PC-9 (cell line): ENCODE results near the gene JCHAIN. TPM values are rescaled to one million over a fixed set of nuclear protein-coding genes. Genes with fewer than 3 reads are reported as not detected.

Source experiments
- BruUV-seq: library from RNA; stranded (reverse); fragments of 400-500 nt; replicated peaks from 2 replicates; lab custom pipeline; 2021; lab: Mats Ljungman, UMichigan
- CTCF ChIA-PET: fragments of 300-600 bp; sonication (Branson Sonifier 250); formaldehyde crosslinking; loops from one replicate; lab custom pipeline; 2022; ENCODE audit warnings: antibody characterized with exemption; lab: Charles Lee
- POLR2A ChIA-PET: fragments of 300-600 bp; sonication (Branson Sonifier 250); formaldehyde crosslinking; loops from one replicate; lab custom pipeline; 2022; ENCODE audit warnings: antibody characterized with exemption; ENCODE audit not compliant: unreplicated experiment; lab: Charles Lee
- DNase-seq, 2 experiments: peaks; one replicate each; pipeline versions ENCODE4 v3.0.0 to v3.0.0-alpha.2; 2015 to 2022; ENCODE audit warnings: mixed read lengths in 1 of 2
- H2AFZ ChIP-seq: fragments of 200-600 bp; sonication (generic); 2 replicates; pipeline ENCODE4 v1.8.1; 2017; ENCODE audit warnings: antibody characterized with exemption
- H3F3A ChIP-seq: fragments of 200-600 bp; sonication (generic); 2 replicates; pipeline ENCODE4 v1.8.1; 2017; ENCODE audit warnings: antibody characterized with exemption, mild to moderate bottlenecking, low read depth; ENCODE audit not compliant: insufficient read depth
- H3K27ac ChIP-seq: fragments of 200-600 bp; sonication (generic); 2 replicates; pipeline ENCODE4 v1.6.1; 2016; ENCODE audit warnings: mixed run types
- H3K27me3 ChIP-seq: fragments of 200-600 bp; sonication (generic); 2 replicates; pipeline ENCODE4 v1.6.1; 2016; ENCODE audit warnings: low read depth, mixed run types; ENCODE audit not compliant: insufficient read depth
- H3K36me3 ChIP-seq: fragments of 200-600 bp; sonication (generic); 2 replicates; pipeline ENCODE4 v1.6.1; 2016; ENCODE audit warnings: low read depth, mixed run types
- H3K4me1 ChIP-seq: fragments of 200-600 bp; sonication (generic); replicated peaks from 2 replicates; pipeline ENCODE4 v1.6.1; 2016; ENCODE audit warnings: mixed run types; ENCODE audit not compliant: insufficient read depth
- H3K4me2 ChIP-seq: fragments of 200-600 bp; sonication (generic); 2 replicates; pipeline ENCODE4 v1.6.1; 2017; ENCODE audit warnings: mixed run types
- H3K4me3 ChIP-seq: fragments of 200-600 bp; sonication (generic); 2 replicates; pipeline ENCODE4 v1.6.1; 2016; ENCODE audit warnings: mixed run types
- H3K79me2 ChIP-seq: fragments of 200-600 bp; sonication (generic); 2 replicates; pipeline ENCODE4 v1.6.1; 2017; ENCODE audit warnings: low read depth, mixed run types
- H3K9me2 ChIP-seq: fragments of 200-600 bp; sonication (generic); 2 replicates; pipeline ENCODE4 v1.8.1; 2017; ENCODE audit warnings: mild to moderate bottlenecking; ENCODE audit not compliant: insufficient read depth
- H3K9me3 ChIP-seq: fragments of 200-600 bp; sonication (generic); 2 replicates; pipeline ENCODE4 v1.8.1; 2016; ENCODE audit warnings: low read depth; ENCODE audit not compliant: insufficient read depth
- H4K20me1 ChIP-seq: fragments of 200-600 bp; sonication (generic); 2 replicates; pipeline ENCODE4 v1.8.1; 2017; ENCODE audit not compliant: insufficient read depth
- CTCF ChIP-seq: fragments of 200-600 bp; sonication (generic); conservative IDR thresholded peaks from 2 replicates; pipeline ENCODE4 v1.6.1; 2017; ENCODE audit warnings: mixed run types, antibody characterized with exemption, mild to moderate bottlenecking, moderate library complexity
- EZH2 ChIP-seq: fragments of 200-600 bp; sonication (generic); IDR thresholded peaks from 2 replicates; pipeline ENCODE4 v1.8.0; 2017; ENCODE audit warnings: antibody characterized with exemption, low read depth
- intact Hi-C: fragments of 100-400 bp; cut with micrococcal nuclease; formaldehyde crosslinking; loops from one replicate; pipeline ENCODE4 v1.10.0; 2022; ENCODE audit not compliant: unreplicated experiment
- total RNA-seq: library from RNA; stranded (reverse); gene quantifications from 2 replicates; pipeline ENCODE4 v1.2.3, GENCODE V29; 2021

The JCHAIN gene
- total RNA-seq, 1 experiment from 2014 or later = not detected

- H3K4me3 ChIP-seq = no peak overlapping the region
- H3F3A ChIP-seq = peaks cover 15% of the 10 kb centered on the region
- H3K79me2 ChIP-seq = peaks cover 33% of the 10 kb centered on the region
- no TSS peak for BruUV-seq
- peaks cover 5% of the 10 kb centered on the region for H4K20me1 ChIP-seq
- H3K4me2 ChIP-seq = no peak overlapping the region
- H3K4me1 ChIP-seq = peaks cover 22% of the 10 kb centered on the region
- no peak overlapping the region for H3K27ac ChIP-seq
- TF ChIP-seq EZH2 (no peak), CTCF (no peak)
- H3K9me3 ChIP-seq = no peaks in the 10 kb centered on the region
- no peak overlapping the region for H2AFZ ChIP-seq
- intact Hi-C loops = no loop called here
- ChIA-PET POLR2A (interaction anchor here (0.6 to 0.7 kb wide), 2 partner anchors 180 to 278 kb away, joined by 3 to 5 read pairs; no protein-coding TSS in a partner anchor), CTCF (no interaction called here)
- H3K27me3 ChIP-seq = no peaks in the 10 kb centered on the region
- H3K36me3 ChIP-seq = no peaks in the 10 kb centered on the region
- no peak for DNase-seq
- no peaks in the 10 kb centered on the region for H3K9me2 ChIP-seq
These were observed 25.4 kb upstream of the JCHAIN start for GRCh38 chr4:70691661-70692060.

GRCh38 chr4:70688795-70689231 lies 22.5 kb upstream of the JCHAIN start:
- H3K9me2 ChIP-seq = no peaks in the 10 kb centered on the region
- H3K4me1 ChIP-seq = peaks cover 22% of the 10 kb centered on the region
- no TSS peak for BruUV-seq
- peaks cover 5% of the 10 kb centered on the region for H4K20me1 ChIP-seq
- TF ChIP-seq EZH2 (no peak), CTCF (no peak)
- no peaks in the 10 kb centered on the region for H3K27me3 ChIP-seq
- H3K79me2 ChIP-seq = peaks cover 33% of the 10 kb centered on the region
- peak overlapping the region; percentile 99 for H2AFZ ChIP-seq
- ChIA-PET POLR2A (no interaction called here), CTCF (interaction anchor here (0.6 kb wide), 1 partner anchor 182 kb away, joined by 13 read pairs; no protein-coding TSS in a partner anchor)
- no peaks in the 10 kb centered on the region for H3K36me3 ChIP-seq
- H3F3A ChIP-seq = peaks cover 15% of the 10 kb centered on the region
- peak overlapping the region; percentile 76 for H3K27ac ChIP-seq
- intact Hi-C loops = loop anchor here (1.0 to 10.0 kb wide), 4 partner anchors 16 to 306 kb away; partner anchors contain the start of gene DCK
- H3K4me2 ChIP-seq = peak overlapping the region; percentile 96
- H3K9me3 ChIP-seq = no peaks in the 10 kb centered on the region
- peak overlapping the region; percentile 98 for H3K4me3 ChIP-seq
- DNase-seq = no peak

- no peaks in the 10 kb centered on the region for H3K36me3 ChIP-seq
- peak; percentile 92 to 95 for DNase-seq
- CTCF ChIA-PET = interaction anchor here (0.6 kb wide), 1 partner anchor 183 kb away, joined by 13 read pairs; no protein-coding TSS in a partner anchor
- H3K27ac ChIP-seq = peak within 1 kb of the TSS; percentile 76
- POLR2A ChIA-PET = no interaction called here
- H4K20me1 ChIP-seq = peaks cover 5% of the 10 kb centered on the region
- peak within 1 kb of the TSS; percentile 99 for H2AFZ ChIP-seq
- H3K4me1 ChIP-seq = peaks cover 22% of the 10 kb centered on the region
- H3K79me2 ChIP-seq = peaks cover 33% of the 10 kb centered on the region
- BruUV-seq = TSS peak; percentile 98
- H3K4me3 ChIP-seq = peak within 1 kb of the TSS; percentile 98
- TF ChIP-seq EZH2 = no peak
- peak; percentile 75 for TF ChIP-seq CTCF
- peaks cover 14% of the 10 kb centered on the region for H3F3A ChIP-seq
- H3K9me3 ChIP-seq = no peaks in the 10 kb centered on the region
- no peaks in the 10 kb centered on the region for H3K9me2 ChIP-seq
- H3K27me3 ChIP-seq = no peaks in the 10 kb centered on the region
- H3K4me2 ChIP-seq = peak within 1 kb of the TSS; percentile 96
- intact Hi-C loops = loop anchor here (1.0 to 10.0 kb wide), 4 partner anchors 17 to 307 kb away; partner anchors contain the start of gene DCK
These were observed 21.8 kb upstream of the JCHAIN start, which contains the start of gene UTP3 for GRCh38 chr4:70687821-70688794. TSS of gene UTP3 (plus strand) at chr4:70688532. CDS start at chr4:70688678, 146 bp downstream.
